Right hindlimb (tissue), 1 donor: ENCODE data around the gene EPB41.
"Not testable (repeated sequence)": the region's sequence is repeated elsewhere in the genome, so short reads cannot be mapped to it uniquely, and the experiment has no call there.

ENCODE experiments used
- DNase-seq: peaks from one replicate; pipeline ENCODE4 v3.0.0-alpha.2; 2018

The EPB41 gene

DNA sequence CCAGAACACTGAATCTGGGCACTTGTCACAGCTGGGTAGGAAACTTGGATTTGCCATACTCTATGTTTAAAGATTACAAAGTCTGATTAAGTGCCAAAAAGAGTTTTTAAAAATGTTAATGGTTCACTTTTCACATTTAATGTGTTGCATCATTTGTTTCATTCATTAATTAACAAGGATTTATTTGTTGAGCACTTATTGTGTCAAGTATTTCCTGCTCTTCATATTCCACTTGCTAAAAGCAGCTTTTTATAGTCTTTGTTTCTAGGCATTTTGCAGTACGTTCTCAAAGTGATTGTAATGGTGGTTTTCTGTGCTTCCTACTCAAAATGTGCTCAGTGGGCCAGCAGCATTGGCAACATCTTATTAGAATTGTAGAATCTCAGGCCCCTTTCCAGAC, 68.7 kb downstream of the EPB41 start:
- no peak for DNase-seq

DNA sequence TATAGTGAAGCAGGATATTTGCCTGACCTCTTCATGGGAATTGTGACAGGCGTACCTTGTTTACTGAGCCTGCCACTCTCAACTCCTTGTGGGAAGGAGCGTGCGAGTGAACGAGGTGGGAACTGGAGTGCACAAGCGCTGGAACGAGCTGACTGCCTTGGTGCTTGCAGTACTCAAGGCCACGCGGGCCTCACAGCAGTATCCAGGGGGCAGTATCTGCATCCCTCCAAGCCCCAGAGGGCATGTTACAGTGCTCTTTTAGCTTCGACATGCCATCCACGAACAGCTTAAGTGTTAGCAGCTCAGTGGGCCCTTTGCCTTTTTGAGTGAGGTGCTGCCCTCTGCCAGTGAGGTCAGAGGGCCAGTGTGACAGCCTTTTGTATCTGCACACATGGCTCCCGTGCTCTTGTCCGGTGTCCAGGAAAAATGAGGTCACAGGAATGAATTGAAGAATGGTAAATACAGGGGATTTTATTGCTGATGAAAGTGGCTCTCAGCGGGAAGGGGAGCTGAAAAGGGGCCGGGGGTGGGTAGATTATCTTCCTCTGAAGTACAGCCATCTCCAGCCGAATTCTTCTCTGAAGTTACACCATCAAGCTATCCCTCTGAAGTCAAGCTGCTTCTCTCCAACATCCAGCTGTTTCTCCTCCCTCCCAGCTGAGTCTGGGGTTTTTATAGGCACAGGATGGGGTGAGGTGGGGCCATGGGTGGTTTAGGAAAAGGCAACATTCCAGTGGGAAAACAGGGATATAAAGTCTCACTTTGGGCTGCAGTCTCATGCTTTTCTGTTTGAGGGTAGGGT, 69.3 kb downstream of the EPB41 start:
- DNase-seq = no peak

DNA sequence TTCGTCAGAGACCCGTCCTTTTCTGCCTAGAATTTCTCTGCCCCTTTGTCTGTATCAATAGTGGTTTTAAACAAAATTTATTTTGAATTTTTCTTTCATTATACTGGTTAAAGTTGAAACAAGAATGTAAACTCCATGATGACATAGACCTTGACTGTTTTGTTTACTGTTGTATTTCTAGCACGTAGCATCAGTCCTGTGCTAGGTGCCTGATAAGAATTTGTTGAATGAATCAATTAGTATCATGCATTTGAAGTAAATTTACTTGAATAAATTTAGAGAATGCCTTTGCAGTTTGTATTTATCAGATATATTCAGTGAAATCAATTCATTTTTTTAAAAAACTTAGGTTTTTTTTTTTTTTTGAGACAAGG, 69.9 kb downstream of the EPB41 start:
- no peak for DNase-seq

DNA sequence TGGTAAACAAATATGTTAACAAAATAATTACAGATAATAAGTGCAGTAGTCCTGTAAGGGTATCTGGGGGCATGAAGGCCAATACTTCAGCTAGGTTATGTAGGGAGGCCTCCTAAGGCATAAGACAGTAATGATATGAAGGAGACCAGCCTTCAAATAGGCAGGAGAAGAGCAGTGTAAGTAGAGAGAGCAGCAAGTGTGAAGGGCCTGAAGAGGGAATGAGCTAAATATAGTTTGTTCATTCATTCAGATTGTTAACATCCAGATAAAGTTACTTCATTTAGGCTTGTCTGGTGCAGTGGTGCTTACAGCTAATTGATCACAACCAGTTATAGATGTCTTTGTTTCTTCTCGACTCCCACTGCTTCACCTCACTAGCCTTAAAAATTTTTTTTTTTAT, 71.1 kb downstream of the EPB41 start:
- no peak for DNase-seq

DNA sequence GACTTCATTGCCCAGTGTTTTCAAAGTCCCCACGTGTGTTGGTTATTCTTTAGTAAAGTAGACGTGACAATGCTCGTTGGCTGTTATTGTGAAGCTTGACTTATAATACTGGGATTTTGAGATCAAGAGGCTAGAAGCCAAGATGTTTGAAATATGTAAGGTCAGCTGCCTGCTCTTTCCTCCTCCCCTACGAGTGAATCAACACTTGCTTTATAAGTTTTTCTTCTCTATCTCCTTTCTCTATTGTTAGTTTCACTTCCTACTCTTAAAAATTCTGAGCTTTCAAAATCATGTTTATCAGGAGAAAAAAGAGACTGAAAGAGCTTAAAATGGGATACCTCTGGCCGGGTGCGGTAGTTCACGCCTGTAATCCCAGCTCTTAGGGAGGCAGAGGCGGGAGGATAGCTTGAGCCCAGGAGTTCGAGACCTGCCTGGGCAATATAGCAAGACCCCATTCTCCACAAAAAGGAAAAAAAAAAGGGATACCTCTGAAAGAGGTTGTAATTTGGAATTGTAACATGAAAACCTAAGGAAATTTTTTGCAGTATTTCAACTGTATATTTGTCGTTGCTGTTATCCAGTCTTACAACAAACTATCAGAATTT, 72.0 kb downstream of the EPB41 start:
- no peak for DNase-seq

DNA sequence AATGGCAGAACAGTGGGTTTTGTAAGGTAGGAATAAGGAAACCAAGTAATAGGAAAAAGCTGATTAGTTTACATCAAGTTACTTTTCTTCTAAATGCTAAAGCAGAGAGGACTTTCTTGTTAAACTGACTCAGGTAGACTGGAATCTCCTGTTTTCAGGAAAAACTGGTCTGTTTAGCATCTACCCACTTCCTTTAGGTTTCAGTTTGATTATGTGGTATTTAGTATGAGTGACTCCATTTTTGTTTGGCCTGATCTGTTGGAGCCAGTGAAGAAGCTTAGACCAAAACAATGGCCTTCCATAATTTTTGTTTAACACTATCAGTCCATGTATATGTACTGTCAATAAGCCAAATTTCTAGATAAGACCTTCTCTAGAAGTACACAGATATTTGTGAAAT, 88.4 kb downstream of the EPB41 start:
- no peak for DNase-seq

DNA sequence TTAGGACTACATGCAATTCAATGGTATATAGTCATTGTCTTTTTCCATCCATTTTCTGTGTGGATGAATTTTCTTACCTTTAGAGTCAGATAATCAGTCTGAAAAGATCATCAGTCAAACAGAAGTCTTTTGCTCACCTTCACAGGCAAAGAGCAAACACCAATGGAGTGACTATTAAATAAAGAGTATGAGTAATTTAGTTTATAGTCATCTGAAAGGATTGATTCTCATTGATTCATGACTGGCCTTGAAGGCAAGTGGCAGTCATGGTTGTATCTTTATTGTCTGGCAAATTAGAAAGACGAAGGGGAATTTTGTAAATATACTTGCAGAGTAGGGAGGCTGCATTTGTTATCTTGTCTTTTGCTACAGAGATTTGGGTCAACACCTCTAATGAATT, 89.9 kb downstream of the EPB41 start:
- DNase-seq = no peak

DNA sequence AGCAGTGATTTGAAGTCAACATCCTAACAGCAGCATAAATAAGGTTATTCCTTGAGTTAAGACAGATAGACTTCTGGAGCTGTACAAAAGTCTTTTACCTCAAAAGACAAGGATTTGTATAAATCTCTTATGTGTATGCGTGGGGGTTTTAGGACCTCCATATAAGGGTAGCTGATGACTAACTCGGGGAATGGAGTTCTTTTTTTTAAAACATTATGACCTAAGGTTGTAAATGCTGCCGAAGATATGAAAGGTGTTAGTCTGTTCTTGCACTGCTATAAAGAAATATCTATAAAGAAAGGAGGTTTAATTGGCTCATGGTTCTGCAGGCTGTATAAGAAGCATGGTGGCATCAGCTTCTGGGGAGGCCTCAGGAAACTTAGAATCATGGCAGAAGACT, 90.4 kb downstream of the EPB41 start:
- DNase-seq = no peak

DNA sequence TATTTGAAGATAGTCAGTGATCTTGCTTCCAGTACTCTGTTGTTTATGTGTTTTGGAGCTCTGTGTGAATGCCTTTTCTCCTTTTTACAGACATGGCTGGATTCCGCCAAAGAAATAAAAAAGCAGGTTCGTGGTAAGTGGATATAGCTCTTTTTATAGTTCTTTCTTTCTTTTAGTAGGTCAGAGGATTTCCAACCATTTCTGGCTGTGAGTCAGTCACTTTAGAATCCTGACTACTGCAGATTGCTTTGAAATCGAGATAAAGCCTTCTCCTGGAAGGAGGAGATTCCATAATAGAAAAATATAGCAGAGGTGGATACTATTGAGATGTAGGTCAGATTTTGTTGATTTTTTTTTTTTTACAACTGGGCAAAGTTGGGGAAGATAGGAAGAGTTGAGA, 97.4 kb downstream of the EPB41 start:
- no peak for DNase-seq

DNA sequence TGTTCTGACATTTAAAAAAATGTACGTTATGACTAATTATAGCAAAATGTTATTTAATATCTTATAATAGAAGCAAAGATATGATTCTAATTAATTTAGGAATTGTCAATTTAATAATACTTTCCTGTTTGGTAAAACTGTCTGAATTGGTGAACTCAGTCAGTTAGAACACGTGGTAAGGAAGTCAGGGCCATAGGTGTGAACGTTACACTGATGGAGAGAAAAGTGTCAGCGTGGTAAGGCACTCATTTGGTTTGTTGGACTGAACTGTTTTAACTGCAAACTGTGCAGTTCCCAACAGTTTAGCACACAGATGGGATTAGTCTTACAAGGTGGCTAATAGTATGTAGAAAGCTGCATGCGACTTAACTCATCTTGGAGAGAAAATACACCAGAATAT, 102.9 kb downstream of the EPB41 start:
- no peak for DNase-seq

DNA sequence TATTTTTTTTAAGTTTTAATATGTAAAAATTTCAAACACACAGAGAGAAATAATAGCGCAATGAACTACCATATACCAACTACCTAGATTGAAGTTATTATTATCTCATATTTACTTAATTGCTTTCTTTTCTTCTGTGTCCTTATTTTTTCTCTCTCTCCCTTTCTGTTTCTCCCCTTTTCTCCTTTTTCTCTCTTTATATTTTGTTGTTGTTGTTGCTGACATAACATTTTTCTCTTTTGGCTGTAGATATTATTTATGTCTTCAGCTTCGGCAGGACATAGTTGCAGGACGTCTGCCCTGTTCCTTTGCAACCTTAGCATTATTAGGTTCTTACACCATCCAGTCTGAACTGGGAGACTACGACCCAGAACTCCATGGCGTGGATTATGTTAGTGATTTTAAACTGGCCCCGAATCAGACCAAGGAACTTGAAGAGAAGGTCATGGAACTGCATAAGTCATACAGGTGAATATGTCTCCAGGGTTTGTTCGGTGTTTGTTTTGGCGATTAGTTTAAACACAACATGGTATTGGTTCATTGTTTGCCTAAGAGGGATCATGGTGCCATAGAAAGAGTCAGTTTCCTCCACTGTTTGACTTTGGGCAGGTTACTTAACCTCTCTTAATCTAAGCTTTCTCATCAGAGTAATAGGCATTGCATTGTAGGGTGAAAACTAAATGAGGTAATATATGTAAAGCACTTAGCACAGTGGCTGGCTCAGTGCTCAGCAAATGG, 103.8 kb downstream of the EPB41 start:
- no peak for DNase-seq

DNA sequence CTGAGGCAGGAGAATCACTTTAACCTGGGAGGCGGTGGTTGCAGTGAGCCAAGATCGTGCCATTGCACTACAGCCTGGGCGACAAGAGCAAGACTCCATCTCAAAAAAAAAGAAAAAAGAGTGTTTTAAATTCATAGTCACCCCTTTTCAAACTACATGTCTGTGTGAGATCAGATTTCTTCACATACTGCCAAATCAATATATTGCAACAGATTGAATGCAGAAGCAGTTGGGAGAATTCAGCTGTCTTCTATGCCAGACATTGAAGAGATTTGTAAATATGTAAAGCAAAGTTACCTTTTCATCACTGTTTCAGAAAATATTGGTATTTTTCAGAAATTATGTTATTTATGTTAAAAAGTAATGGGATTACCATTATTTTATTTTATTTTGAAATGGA, 108.3 kb downstream of the EPB41 start:
- DNase-seq = no peak

DNA sequence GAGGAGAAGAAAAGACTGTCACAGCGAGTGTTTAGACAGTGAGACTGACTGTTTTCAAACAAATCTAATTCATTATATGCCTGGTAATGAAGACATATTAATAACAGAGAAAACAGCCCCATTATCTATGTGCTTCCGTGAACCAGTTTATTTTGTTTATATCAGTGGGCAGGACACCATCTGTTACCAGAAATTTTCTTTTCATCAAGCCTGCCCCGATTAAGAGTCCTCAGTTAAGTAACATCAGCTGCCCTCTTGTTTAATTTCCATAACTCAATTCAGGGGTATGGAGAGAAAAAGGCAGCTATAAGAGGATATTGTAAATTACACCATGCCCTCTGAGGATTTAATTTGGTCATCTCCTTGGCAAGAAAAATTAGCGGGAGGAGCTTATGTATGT, 115.3 kb downstream of the EPB41 start:
- no peak for DNase-seq

DNA sequence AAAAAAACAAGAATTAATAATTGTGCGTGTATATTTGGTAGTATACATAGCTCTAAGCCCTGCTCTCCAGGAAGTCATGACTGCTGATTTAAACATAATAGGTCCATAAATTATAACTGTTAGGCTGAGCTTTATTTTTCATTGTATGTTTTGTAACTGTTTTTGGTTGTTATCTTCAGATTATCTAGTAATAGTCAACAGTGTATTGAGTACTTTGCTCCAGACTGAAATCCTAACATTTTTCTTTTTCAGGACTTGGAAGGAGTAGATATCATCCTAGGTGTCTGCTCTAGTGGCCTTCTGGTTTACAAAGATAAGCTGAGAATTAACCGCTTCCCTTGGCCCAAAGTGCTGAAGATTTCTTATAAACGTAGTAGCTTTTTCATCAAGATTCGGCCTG, 118.5 kb downstream of the EPB41 start:
- no peak for DNase-seq

DNA sequence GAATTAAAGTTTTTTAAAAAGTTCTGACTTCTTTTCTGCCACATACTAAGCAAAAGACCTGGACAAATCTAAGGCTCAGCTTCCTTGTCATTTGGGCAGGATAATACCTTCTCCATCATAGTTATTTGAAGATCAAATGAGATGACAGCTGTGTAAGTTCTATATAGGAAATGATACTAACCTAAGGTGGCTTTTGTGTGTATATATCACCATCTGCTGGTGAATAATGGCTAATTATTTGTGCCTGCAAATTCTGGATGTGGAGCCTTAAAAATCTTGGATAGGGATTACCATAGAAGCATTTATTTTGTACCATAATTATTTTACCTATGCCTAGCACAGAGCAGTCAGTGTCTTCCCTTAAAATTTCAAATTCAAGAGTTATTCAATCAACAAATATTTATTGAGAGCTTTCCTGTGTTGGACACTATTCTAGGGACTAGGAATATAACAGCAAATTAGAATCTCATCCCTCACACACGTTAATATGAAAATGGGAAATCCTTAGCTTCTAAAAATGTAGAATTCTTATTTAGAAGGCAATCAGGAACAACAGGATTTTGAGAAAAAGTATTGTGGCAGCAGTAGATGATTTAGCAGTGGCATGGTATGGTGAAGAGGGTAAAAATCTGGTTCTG, 119.6 kb downstream of the EPB41 start:
- no peak for DNase-seq

DNA sequence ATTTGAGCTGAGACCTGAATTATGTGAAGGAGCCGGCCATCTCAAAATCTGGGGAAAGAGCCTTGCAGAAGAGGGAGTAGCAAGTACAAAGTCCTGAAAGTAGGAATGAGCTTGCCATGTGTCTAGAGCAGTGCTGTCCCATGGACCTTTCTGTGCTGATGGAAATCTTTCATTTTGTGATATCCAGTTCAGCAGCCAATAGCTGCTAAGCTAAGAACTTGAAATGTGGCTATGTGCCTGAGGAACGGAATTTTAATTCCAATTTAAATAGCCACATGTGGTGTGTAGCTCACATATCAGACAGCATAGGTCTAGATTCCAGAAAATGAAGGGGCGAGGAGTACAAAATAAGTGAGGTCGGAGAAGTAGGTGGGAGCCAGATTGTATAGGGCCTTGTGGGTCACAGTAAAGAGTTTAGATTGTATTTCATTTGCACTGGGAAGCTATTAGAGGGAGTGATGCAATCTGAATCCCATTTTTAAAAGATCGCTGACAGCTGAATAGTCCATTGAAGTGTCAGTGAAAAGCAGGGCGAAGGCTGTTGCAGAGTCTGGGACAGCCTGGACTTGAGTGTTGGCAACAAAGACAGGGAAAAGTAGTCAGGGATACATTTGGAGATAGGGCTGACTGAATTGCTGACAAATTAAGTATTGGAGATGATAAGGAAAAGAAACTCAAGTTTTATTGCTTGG, 129.1 kb downstream of the EPB41 start:
- DNase-seq = no peak

DNA sequence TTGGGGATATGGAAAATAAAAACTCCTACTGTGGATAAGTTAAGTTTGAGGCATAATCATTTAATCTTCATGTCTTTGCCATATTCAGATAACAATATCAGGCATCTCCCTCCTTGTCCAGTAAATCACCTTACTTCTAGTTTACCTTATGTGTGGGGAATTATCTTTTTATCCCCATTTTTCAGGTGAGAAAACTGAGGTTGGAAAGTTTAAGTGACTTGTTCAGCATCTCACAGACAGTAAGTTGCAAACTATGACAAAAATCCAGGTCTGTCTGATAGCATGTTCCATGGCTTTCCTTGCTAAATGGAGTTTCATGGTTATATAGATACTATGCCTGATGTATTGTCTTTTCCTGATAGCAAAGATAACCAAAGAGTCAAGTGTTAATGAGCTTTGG, 129.6 kb downstream of the EPB41 start:
- DNase-seq = no peak

DNA sequence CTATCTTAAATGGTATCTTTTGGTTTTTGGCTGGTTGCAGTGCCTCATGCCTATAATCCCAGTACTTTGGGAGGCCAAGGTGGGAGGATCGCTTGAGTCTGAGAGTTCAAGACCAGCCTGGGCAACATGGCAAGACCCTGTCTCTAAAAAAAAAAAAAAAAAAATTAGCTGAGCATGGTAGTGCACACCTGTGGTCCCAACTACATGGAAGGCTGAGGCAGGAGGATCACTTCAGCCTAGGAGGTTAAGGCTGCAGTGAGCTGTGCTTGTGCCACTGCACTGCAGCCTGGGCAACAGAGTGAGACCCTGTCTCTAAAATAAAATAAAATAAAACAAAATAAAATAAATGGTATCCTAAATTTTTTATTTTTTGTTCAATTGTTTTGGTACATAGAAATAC, 131.3 kb downstream of the EPB41 start:
- DNase-seq = not testable (repeated sequence)

DNA sequence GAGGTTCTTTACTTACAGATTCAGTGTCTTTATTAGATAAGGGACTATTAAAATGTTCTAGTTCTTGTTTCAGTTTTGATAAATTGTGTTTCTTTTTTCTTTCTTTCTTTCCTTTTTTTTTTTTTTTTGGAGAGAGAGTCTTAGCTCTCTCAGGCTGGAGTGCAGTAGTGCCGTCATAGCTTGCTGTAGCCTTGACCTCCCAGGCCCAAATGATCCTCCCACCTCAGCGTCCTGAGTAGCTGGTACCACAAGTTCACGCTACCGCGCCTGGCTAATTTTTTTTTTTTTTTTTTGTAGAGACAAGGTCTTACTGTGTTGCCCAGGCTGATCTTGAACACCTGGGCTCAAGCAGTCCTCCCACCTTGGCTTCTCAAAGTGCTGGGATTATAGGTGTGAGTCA, 132.8 kb downstream of the EPB41 start:
- no peak for DNase-seq

DNA sequence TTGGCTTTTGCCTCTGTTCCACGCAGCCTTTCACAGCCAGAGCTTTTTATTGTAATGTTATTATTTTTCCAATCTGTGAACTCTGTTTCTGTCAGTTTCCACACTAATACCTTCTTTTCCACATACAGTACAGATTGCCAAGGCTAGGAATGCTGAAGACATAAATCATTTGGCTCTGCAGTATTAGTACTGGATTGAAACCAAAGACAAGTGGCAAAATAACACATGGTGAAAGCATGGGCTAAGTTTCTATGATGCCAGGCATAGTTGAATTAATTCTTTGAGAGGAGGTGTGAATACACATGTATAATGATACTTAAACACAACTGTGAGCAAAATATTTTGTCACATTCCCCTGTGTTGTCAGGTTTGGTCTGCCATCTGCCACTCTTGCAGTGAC, 135.8 kb downstream of the EPB41 start:
- DNase-seq = no peak

DNA sequence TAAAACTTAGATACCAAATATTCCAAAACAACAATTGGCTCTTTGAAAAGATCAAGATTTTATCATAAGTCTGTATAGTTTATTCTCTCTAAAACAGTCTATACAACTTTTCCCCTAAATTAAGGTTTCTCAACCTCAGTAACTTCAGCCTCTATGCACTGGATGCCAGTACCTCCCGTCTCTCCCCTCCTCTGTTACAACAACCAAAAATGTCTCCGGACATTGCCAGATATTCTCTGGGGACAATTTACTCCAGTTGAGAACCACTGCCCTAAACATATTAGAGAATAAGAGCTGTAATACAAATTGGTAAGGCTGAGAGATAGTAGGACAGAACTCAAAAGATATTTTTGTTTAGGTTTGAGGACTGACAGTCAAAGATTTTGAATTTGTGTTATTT, 137.7 kb downstream of the EPB41 start:
- no peak for DNase-seq

DNA sequence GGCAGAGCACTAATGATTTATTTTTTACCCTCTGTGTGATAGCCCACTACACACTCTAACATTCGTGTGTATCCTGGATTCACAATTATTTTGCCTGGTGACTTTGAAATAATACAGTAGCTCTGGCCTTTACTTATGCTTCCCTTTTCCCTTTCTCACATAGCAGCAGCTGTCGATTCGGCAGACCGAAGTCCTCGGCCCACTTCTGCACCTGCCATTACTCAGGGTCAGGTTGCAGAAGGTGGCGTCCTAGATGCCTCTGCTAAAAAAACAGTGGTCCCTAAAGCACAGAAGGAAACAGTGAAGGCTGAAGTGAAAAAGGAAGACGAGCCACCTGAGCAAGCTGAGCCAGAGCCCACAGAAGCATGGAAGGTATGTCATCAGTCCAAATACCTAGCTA, 138.6 kb downstream of the EPB41 start:
- DNase-seq = no peak

DNA sequence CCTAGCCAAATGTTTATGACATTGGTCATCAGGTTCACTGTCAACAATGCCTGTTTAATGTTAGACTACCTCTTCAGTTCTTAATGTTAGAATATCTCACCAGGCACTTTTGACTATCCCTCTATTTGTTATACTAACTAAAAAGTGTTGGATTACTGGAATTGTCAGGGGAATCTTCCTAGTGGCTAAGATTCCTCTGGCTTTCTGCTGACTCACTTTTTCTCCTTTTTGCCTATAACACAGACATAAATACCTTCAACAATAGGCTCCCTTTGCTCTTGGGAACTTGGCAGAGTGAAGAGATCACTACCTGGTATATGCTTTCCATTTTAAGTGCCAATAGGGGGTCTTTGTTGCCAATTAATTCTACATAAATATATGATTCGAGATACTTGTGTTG, 140.8 kb downstream of the EPB41 start:
- no peak for DNase-seq
